ENCODE results near the gene DENND4A. TPM values are rescaled to one million over a fixed set of nuclear protein-coding genes. Genes with fewer than 3 reads are reported as not detected.
"Not testable (repeated sequence)": the region's sequence is repeated elsewhere in the genome, so short reads cannot be mapped to it uniquely, and the experiment has no call there.

Gene DENND4A
- total RNA-seq, 4 donors from 2014 or later, result 7.4 to 16.4 (median 13.3) TPM

GRCh38 chr15:65787260-65787659 is 4.8 kb downstream of the DENND4A start:
- 29 to 35% methylated on average over 2 of the region's 2 CpGs for WGBS, 2 donors
- DNase-seq (ENCODE audit: low spot score in 2 of 2), result no peak
- H3K4me3 ChIP-seq (ENCODE audit: low read depth, poor library complexity, severe bottlenecking), result no peak overlapping the region
- TF ChIP-seq, protein P1, sequence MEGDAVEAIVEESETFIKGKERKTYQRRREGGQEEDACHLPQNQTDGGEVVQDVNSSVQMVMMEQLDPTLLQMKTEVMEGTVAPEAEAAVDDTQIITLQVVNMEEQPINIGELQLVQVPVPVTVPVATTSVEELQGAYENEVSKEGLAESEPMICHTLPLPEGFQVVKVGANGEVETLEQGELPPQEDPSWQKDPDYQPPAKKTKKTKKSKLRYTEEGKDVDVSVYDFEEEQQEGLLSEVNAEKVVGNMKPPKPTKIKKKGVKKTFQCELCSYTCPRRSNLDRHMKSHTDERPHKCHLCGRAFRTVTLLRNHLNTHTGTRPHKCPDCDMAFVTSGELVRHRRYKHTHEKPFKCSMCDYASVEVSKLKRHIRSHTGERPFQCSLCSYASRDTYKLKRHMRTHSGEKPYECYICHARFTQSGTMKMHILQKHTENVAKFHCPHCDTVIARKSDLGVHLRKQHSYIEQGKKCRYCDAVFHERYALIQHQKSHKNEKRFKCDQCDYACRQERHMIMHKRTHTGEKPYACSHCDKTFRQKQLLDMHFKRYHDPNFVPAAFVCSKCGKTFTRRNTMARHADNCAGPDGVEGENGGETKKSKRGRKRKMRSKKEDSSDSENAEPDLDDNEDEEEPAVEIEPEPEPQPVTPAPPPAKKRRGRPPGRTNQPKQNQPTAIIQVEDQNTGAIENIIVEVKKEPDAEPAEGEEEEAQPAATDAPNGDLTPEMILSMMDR (IDR thresholded peaks at IDR 0.05), result no peak
- TF ChIP-seq POLR2A (IDR thresholded peaks at IDR 0.05), result no peak
- intact Hi-C loops (cut with DNase I; ENCODE audit: low total_unique reads), result no loop called here

DNA sequence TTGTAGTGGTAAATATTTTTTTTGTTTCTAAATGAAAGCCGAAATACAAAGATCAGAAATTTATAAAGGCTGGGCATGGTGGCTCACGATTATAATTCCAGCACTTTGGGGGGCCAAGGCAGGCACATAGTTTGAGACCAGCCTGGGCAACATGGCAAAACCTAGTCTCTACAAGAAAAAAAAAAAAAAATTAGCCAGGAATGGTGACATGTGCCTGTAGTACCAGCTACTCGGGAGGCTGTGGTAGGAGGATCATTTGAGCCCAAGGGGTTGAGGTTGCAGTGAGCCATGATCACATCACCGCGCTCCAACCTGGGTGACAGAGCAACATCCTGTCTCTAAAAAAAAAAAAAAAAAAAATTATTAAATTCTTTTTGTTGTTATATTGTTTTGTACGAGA is 6.9 kb downstream of the DENND4A start:
- no peak for TF ChIP-seq POLR2A (IDR thresholded peaks at IDR 0.05)
- TF ChIP-seq, protein P1 (IDR thresholded peaks at IDR 0.05), result no peak
- intact Hi-C loops (cut with DNase I; ENCODE audit: low total_unique reads), result no loop called here
- 86 to 89% methylated on average over 6 of the region's 6 CpGs for WGBS, 2 donors
- no peak for DNase-seq (ENCODE audit: low spot score in 2 of 2)
- no peak overlapping the region for H3K4me3 ChIP-seq (ENCODE audit: low read depth, poor library complexity, severe bottlenecking)

DNA sequence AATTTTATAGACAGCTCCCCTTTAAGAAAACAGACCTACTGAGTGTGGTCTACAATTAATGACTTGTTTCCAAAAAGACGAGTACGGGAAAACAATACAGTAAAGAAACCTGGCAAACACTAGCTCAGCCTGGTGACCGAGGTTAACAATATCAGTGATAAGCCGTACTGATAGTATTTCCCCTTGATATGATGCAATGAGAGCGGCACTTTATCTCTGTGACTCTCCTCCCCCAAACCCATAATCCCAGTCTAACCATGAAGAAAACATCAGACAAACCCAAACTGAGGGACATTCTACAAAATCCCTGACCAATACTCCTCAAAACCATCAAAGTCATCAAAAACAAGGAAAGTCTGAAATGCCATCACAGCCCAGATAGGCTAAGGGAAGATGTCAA is 8.2 kb downstream of the DENND4A start:
- H3K4me3 ChIP-seq (ENCODE audit: low read depth, poor library complexity, severe bottlenecking), result no peak overlapping the region
- no peak for DNase-seq (ENCODE audit: low spot score in 2 of 2)
- TF ChIP-seq, protein P1 (IDR thresholded peaks at IDR 0.05), result no peak
- no peak for TF ChIP-seq POLR2A (IDR thresholded peaks at IDR 0.05)
- intact Hi-C loops (cut with DNase I; ENCODE audit: low total_unique reads), result no loop called here
- 89 to 97% methylated on average over 5 of the region's 5 CpGs for WGBS, 2 donors

- intact Hi-C loops (cut with DNase I; ENCODE audit: low total_unique reads), result no loop called here
- TF ChIP-seq, protein P1 (IDR thresholded peaks at IDR 0.05), result no peak
- no peak for TF ChIP-seq POLR2A (IDR thresholded peaks at IDR 0.05)
- no peak for DNase-seq (ENCODE audit: low spot score in 2 of 2)
- no peak overlapping the region for H3K4me3 ChIP-seq (ENCODE audit: low read depth, poor library complexity, severe bottlenecking)
- 91 to 93% methylated on average over 5 of the region's 5 CpGs for WGBS, 2 donors
Measured at GRCh38 chr15:65782096-65782495, 10.0 kb downstream of the DENND4A start.

DNA sequence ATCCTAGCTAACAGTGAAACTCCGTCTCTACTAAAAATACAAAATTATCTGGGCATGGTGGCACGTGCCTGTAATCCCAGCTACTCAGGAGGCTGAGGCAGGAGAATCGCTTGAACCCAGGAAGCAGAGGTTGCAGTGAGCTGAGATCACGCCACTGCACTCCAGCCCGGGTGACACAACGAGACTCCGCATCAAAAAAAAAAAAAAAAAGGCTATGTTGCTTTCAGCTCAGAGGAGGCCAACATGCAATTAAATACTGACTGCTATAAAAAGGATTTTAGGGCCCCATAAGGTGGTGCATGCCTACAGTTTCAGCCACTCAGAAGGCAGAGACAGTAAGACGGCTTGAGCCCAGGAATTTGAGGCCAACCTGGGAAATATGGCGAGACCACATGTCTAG is 13.4 kb downstream of the DENND4A start:
- intact Hi-C loops (cut with DNase I; ENCODE audit: low total_unique reads); H3K4me3 ChIP-seq (ENCODE audit: low read depth, poor library complexity, severe bottlenecking); DNase-seq (ENCODE audit: low spot score in 2 of 2): not testable (repeated sequence)
- WGBS, 2 donors, result 82 to 91% methylated on average over 9 of the region's 9 CpGs

DNA sequence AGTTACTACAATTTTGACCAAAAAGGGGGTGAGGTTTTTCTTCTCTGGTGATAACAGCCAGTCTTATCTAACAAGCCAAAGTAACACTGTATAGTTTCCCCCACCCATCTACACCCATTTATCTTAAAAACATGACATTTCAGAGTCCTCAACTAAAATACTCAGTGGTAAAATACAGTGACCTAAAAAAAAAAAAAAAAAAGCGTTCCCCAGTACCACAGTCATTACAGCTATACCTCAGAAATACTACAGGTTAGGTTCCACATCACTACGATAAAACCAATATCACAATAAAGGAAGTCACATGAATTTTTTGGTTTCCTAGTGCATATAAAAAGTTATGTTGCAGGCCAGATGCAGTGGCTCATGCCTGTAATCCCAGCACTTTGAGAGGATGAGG is 13.8 kb downstream of the DENND4A start:
- no peak for TF ChIP-seq POLR2A (IDR thresholded peaks at IDR 0.05)
- TF ChIP-seq, protein P1 (IDR thresholded peaks at IDR 0.05), result no peak
- no peak overlapping the region for H3K4me3 ChIP-seq (ENCODE audit: low read depth, poor library complexity, severe bottlenecking)
- WGBS, 2 donors, result 78 to 82% methylated on average over 2 of the region's 2 CpGs
- intact Hi-C loops (cut with DNase I; ENCODE audit: low total_unique reads), result no loop called here
- no peak for DNase-seq (ENCODE audit: low spot score in 2 of 2)

Data from lower leg skin (tissue), 4 donors.